Hepatocyte (in vitro differentiated cells): Measurements from ENCODE around the gene TACC3. TPM values are rescaled to one million over a fixed set of nuclear protein-coding genes. Genes with fewer than 3 reads are reported as not detected.
A peak's percentile ranks its signal among the peaks of the same experiment; 100 is the strongest.

ENCODE experiments used
- DNase-seq: peaks from one replicate; pipeline ENCODE4 v3.0.0-alpha.2; 2016; ENCODE audit warnings: low spot score
- H2AFZ ChIP-seq: fragments of 200-600 bp; sonication (generic); 2 replicates; pipeline ENCODE4 v1.6.0; 2016; ENCODE audit warnings: antibody characterized with exemption, mild to moderate bottlenecking
- H3K27ac ChIP-seq: fragments of 200-600 bp; sonication (generic); 2 replicates; pipeline ENCODE4 v1.5.1; 2016; ENCODE audit warnings: mild to moderate bottlenecking
- H3K27me3 ChIP-seq: fragments of 200-600 bp; sonication (generic); 2 replicates; pipeline ENCODE4 v1.6.1; 2016
- H3K36me3 ChIP-seq: fragments of 200-600 bp; sonication (generic); replicated peaks from 2 replicates; pipeline ENCODE4 v1.5.1; 2016; ENCODE audit warnings: low read depth; ENCODE audit not compliant: insufficient read depth
- H3K4me1 ChIP-seq: fragments of 200-600 bp; sonication (generic); 2 replicates; pipeline ENCODE4 v1.5.1; 2016; ENCODE audit warnings: mild to moderate bottlenecking, moderate library complexity; ENCODE audit not compliant: insufficient read depth
- H3K4me2 ChIP-seq: fragments of 200-600 bp; sonication (generic); 2 replicates; pipeline ENCODE4 v1.6.0; 2016
- H3K4me3 ChIP-seq: fragments of 200-600 bp; sonication (generic); 2 replicates; pipeline ENCODE4 v1.5.1; 2016; ENCODE audit warnings: mild to moderate bottlenecking
- H3K79me2 ChIP-seq: fragments of 200-600 bp; sonication (generic); 2 replicates; pipeline ENCODE4 v1.6.0; 2017; ENCODE audit warnings: mild to moderate bottlenecking
- H3K9me2 ChIP-seq: fragments of 200-600 bp; sonication (generic); replicated peaks from 2 replicates; pipeline ENCODE4 v1.6.0; 2017; ENCODE audit warnings: mild to moderate bottlenecking; ENCODE audit not compliant: insufficient read depth
- H3K9me3 ChIP-seq: fragments of 200-600 bp; sonication (generic); 2 replicates; pipeline ENCODE4 v1.5.1; 2016; ENCODE audit warnings: low read depth, mild to moderate bottlenecking
- H4K20me1 ChIP-seq: fragments of 200-600 bp; sonication (generic); 2 replicates; pipeline ENCODE4 v1.6.0; 2016; ENCODE audit warnings: mild to moderate bottlenecking; ENCODE audit not compliant: insufficient read depth, poor library complexity, severe bottlenecking
- EZH2 ChIP-seq: fragments of 200-600 bp; sonication (generic); IDR thresholded peaks from 2 replicates; pipeline ENCODE4 v1.6.1; 2016; ENCODE audit warnings: antibody characterized with exemption, mild to moderate bottlenecking, borderline replicate concordance
- EZH2phosphoT487 ChIP-seq: fragments of 200-600 bp; sonication (generic); IDR thresholded peaks from one replicate; pipeline ENCODE4 v1.6.1; 2018; ENCODE audit warnings: antibody characterized with exemption, mild to moderate bottlenecking, low read depth, moderate library complexity; ENCODE audit not compliant: unreplicated experiment, severe bottlenecking
- WGBS: methylation state at CpG from one replicate; pipeline ENCODE4 v1.1.6; 2016; ENCODE audit warnings: low lambda C conversion rate; ENCODE audit errors: missing lambda C conversion rate; 5-methylcytosine and 5-hydroxymethylcytosine counted together
- polyA plus RNA-seq: library from polyadenylated mRNA; unstranded; fragments of >200 nt; fragmentation: Nextera tagmentation; extraction: Ambion mirVana; gene quantifications from 2 replicates; pipeline ENCODE4 v1.2.1, GENCODE V29; 2016
- total RNA-seq: library from RNA; depleted of rRNA; stranded (reverse); fragments of >200 nt; gene quantifications from 2 replicates; pipeline ENCODE4 v1.2.3, GENCODE V29; 2014
- TF ChIP-seq, protein P1 (sequence below): fragments of 200-600 bp; sonication (generic); IDR thresholded peaks from 2 replicates; pipeline ENCODE4 v1.5.1; 2016; ENCODE audit warnings: antibody characterized with exemption, mild to moderate bottlenecking; ENCODE audit not compliant: poor library complexity

Gene TACC3
- total and polyA plus RNA-seq, 2 experiments from 2014 or later = 9.3 to 14.8 TPM

DNA sequence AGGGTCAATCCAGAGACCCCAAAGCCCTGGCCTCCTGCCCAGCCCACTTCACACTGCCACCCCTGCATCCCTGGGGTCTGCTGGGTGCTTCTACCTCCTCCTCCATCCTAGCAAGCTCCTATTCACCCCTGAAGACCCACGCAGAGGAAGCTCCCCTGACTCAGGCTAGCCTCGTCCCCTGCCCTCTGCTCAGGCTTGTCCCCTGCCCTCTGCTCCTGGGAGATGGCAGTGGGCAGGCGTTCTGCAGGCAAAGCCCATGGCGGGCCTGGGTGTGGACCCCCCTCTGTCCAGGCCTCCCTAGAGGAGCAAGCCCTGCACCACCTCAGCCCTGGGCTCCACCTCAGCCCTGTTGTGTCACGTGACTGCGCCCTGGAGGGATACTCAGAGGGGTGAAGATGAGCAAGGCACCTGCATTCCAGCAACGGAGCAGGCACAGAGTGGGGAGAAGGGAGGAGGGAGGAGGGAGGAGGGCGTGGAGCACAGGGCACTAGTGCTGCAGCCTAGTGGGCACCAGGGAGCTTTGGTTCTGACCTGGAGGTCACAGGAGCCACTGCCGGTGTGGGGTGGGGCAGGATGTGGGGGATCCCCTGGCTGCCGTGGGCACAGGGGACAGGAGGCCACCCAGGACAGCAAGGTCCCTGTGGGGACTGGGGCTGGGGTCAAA is 44.2 kb downstream of the TACC3 start:
- Histone ChIP-seq H4K20me1 (no peaks in the 10 kb centered on the region), H3K79me2 (no peaks in the 10 kb centered on the region), H3K9me3 (no peaks in the 10 kb centered on the region), H3K9me2 (no peaks in the 10 kb centered on the region), H3K27me3 (no peaks in the 10 kb centered on the region), H3K27ac (peak overlapping the region; percentile 92), H3K4me3 (no peak overlapping the region), H3K4me1 (peaks cover 58% of the 10 kb centered on the region), H2AFZ (no peak overlapping the region), H3K4me2 (peak overlapping the region; percentile 93), H3K36me3 (no peaks in the 10 kb centered on the region)
- TF ChIP-seq, protein P1, sequence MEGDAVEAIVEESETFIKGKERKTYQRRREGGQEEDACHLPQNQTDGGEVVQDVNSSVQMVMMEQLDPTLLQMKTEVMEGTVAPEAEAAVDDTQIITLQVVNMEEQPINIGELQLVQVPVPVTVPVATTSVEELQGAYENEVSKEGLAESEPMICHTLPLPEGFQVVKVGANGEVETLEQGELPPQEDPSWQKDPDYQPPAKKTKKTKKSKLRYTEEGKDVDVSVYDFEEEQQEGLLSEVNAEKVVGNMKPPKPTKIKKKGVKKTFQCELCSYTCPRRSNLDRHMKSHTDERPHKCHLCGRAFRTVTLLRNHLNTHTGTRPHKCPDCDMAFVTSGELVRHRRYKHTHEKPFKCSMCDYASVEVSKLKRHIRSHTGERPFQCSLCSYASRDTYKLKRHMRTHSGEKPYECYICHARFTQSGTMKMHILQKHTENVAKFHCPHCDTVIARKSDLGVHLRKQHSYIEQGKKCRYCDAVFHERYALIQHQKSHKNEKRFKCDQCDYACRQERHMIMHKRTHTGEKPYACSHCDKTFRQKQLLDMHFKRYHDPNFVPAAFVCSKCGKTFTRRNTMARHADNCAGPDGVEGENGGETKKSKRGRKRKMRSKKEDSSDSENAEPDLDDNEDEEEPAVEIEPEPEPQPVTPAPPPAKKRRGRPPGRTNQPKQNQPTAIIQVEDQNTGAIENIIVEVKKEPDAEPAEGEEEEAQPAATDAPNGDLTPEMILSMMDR = no peak
- TF ChIP-seq EZH2 (no peak), EZH2phosphoT487 (no peak)
- no peak for DNase-seq
- 75% methylated on average over 10 of the region's 10 CpGs for WGBS

DNA sequence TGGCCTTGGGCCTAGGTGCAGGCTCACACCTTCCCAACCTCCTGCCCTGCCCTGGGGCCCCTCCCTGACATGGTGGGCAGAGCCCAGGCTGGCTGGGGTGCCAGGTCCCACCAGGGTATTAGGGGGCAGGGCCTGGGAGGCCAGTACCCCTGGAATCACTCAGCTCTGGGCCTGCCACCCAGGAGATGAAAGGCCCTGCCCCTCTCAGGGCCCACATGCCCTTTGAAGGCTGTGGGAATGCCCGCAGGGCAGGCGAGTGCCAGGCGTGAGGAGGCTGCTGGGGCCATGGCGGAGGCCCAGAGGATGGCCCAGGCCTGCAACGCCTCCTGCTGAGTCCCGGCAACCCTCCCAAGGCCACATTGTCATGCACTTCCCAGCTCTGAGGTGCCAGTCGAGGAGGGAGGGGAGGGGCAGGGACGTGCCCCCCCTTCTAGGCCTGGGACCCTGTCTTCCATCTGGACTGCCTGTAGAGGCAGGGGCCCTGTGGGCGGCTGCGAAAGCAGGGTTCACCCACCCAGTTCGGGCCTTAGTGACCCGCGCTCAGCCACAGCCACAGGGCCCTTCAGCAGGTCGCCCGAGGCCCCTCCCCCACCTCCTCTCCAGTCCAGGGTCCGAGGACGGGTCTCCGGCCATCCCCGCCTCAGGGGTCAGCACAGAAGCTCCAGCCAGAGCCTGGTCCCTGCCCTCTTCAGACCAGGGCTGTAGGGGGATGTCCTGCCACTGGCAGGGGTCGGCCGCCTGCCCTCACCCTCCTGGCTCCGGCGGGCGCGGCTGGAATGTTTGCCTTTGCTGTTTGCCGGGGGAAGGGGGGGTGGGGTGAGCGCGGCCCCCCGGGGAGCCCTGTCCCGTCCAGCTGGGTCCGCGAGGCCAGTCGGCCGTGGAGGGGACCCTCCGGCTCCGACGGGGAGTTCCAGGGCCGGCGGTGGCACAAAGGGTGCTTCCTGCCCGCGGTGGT is 45.1 kb downstream of the TACC3 start:
- no peaks in the 10 kb centered on the region for H3K9me3 ChIP-seq
- H3K9me2 ChIP-seq = no peaks in the 10 kb centered on the region
- peak overlapping the region; percentile 63 for H2AFZ ChIP-seq
- H3K36me3 ChIP-seq = no peaks in the 10 kb centered on the region
- peaks cover 61% of the 10 kb centered on the region for H3K4me1 ChIP-seq
- TF ChIP-seq, protein P1 = no peak
- no peak for TF ChIP-seq EZH2
- TF ChIP-seq EZH2phosphoT487 = no peak
- peak; percentile 69 for DNase-seq
- H4K20me1 ChIP-seq = no peaks in the 10 kb centered on the region
- no peaks in the 10 kb centered on the region for H3K27me3 ChIP-seq
- peak overlapping the region; percentile 93 for H3K4me2 ChIP-seq
- peak overlapping the region; percentile 92 for H3K27ac ChIP-seq
- 45% methylated on average over 22 of the region's 41 CpGs for WGBS
- peak overlapping the region; percentile 16 for H3K4me3 ChIP-seq
- no peaks in the 10 kb centered on the region for H3K79me2 ChIP-seq

DNA sequence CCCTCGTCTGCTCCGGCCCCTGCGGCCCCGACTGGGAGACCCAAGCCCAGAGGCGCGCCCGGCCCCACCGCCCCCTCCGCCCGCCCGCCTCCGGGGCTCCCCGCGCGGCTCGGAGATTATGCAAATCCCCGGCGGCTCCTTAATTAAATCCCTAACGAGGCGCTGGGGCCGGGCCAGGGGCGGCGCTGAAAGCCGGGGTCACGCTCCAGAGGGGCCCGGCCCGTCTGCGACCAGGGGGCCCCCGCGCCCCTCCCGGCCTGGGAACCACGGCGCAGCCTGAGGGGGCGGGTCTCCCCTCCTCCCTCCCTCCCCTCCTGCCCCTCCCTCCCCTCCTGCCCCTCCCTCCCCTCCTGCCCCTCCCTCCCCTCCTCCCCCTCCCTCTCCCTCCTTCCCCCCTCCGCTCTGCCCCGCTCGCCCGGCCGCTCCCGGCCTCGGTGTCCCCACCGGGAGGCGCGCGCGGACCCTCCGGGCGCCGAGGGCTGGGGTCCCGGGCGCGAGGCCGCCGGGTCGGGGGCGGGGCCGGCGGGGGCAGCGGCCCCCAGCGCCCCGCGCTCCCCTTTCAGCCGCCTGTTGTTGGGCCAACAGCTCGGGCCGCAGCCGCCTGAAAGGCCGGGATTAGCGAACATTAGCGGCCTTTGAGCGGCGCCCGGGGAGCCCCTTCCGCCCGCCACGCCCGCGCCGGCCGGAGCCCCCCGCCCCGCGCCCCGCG is 45.9 kb downstream of the TACC3 start:
- Histone ChIP-seq H3K79me2 (no peaks in the 10 kb centered on the region), H3K9me3 (no peaks in the 10 kb centered on the region), H3K9me2 (no peaks in the 10 kb centered on the region), H3K36me3 (no peaks in the 10 kb centered on the region), H3K4me2 (peak overlapping the region; percentile 93), H3K27ac (peak overlapping the region; percentile 92), H3K4me1 (peaks cover 68% of the 10 kb centered on the region), H2AFZ (peak overlapping the region; percentile 63), H3K4me3 (peak overlapping the region; percentile 16), H3K27me3 (no peaks in the 10 kb centered on the region), H4K20me1 (no peaks in the 10 kb centered on the region)
- WGBS = 0% methylated on average over 9 of the region's 84 CpGs
- TF ChIP-seq, protein P1 = no peak
- TF ChIP-seq EZH2phosphoT487 (no peak), EZH2 (no peak)
- peak; percentile 84 for DNase-seq
